Suppressor macrophage (primary cell): ENCODE results near the gene MED15.

Source experiments
- DNase-seq, 4 experiments: peaks; one replicate each; pipeline ENCODE4 v3.0.0-alpha.2; 2020 to 2022

The MED15 gene

GRCh38 chr22:20553947-20554741 is 46.7 kb downstream of the MED15 start:
- no peak for DNase-seq

GRCh38 chr22:20554824-20555223 is 47.4 kb downstream of the MED15 start:
- no peak for DNase-seq

GRCh38 chr22:20558534-20558933 is 51.1 kb downstream of the MED15 start:
- DNase-seq, result no peak

- no peak for DNase-seq
Observed at GRCh38 chr22:20559174-20559760, 51.9 kb downstream of the MED15 start.

- no peak for DNase-seq
Observed at GRCh38 chr22:20560716-20561115, 53.3 kb downstream of the MED15 start.

GRCh38 chr22:20561882-20562281 is 54.5 kb downstream of the MED15 start:
- DNase-seq, result no peak

- no peak for DNase-seq
Observed at GRCh38 chr22:20562607-20563465, 55.4 kb downstream of the MED15 start.

- no peak for DNase-seq
Observed at GRCh38 chr22:20563466-20563906, 56.1 kb downstream of the MED15 start.

- no peak for DNase-seq
Observed at GRCh38 chr22:20563941-20564371, 56.5 kb downstream of the MED15 start.

- DNase-seq, result no peak
Observed at GRCh38 chr22:20565079-20565734, 57.8 kb downstream of the MED15 start.

- DNase-seq, result no peak
Observed at GRCh38 chr22:20565761-20566160, 58.4 kb downstream of the MED15 start.

GRCh38 chr22:20566420-20567260 is 59.2 kb downstream of the MED15 start:
- DNase-seq, result no peak

- DNase-seq, result no peak
Observed at GRCh38 chr22:20567371-20567847, 60.0 kb downstream of the MED15 start.

GRCh38 chr22:20567993-20568417 is 60.6 kb downstream of the MED15 start:
- DNase-seq, result no peak

GRCh38 chr22:20568502-20569058 is 61.2 kb downstream of the MED15 start:
- no peak for DNase-seq

GRCh38 chr22:20569059-20570058 is 61.9 kb downstream of the MED15 start:
- peak; percentile 37 to 61 (median 46) for DNase-seq

GRCh38 chr22:20571078-20571503 is 63.7 kb downstream of the MED15 start:
- no peak for DNase-seq

GRCh38 chr22:20571531-20572007 is 64.2 kb downstream of the MED15 start:
- peak; percentile 48 to 71 (median 62) for DNase-seq

GRCh38 chr22:20572132-20572802 is 64.9 kb downstream of the MED15 start:
- DNase-seq, result no peak
